ENCODE results near the gene PITPNB.

- TF ChIP-seq GATA2 (IDR thresholded peaks at IDR 0.05; ENCODE audit: low read depth, low read length) (no peak), GATA3 (IDR thresholded peaks at IDR 0.05; ENCODE audit: low read depth, low read length) (no peak)
These were observed 50.2 kb downstream of the PITPNB start for GRCh38 chr22:27868732-27869282.
